Measurements from ENCODE around the gene CRACDL.

GRCh38 chr2:98829581-98830270 lies 106.3 kb downstream of the CRACDL start:
- TF ChIP-seq TCF4 (CRISPR knock-in tag; IDR thresholded peaks at IDR 0.05; ENCODE audit: borderline replicate concordance) (no peak), CREB5 (CRISPR knock-in tag; IDR thresholded peaks at IDR 0.05; ENCODE audit: low read depth) (no peak), OSR1 (CRISPR knock-in tag; IDR thresholded peaks at IDR 0.05) (no peak), ZNF70 (CRISPR knock-in tag; IDR thresholded peaks at IDR 0.05) (no peak), ISL1 (CRISPR knock-in tag; IDR thresholded peaks at IDR 0.05) (no peak)

Measured in SK-N-SH treated with all-trans-retinoic acid at 6 μM for 48 hours (cell line).